ENCODE measurements around the gene NBEA.

DNA sequence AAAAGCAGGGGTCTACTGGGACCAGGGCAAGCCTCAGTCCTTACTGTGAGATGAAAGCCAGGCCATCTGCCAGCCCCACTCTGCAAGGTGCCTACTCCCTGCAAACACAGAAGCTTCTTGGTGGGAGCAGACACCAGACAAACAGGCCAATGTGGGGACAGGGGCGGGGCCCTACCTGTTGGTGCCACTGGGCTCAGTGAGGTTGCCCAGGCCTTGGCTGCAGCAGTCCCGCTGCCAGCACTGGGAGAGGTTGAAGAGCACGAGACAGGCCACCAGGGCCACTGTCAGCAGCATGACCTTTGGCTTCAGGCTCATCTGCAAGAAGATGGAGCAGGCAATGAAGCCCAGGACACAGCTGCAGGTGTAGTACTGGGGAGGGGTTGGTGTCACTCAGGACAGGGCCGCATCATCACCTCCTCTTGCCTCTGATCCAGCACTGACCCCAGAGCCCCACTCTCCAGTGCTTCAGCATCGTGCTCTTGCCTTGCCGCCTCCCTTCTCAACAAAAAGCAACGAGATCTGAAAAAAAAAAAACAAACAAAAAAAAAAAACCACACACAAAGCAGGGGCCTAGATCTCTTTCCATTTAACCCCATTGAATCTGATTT lies 72.6 kb downstream of the NBEA start:
- TF ChIP-seq, protein P1, sequence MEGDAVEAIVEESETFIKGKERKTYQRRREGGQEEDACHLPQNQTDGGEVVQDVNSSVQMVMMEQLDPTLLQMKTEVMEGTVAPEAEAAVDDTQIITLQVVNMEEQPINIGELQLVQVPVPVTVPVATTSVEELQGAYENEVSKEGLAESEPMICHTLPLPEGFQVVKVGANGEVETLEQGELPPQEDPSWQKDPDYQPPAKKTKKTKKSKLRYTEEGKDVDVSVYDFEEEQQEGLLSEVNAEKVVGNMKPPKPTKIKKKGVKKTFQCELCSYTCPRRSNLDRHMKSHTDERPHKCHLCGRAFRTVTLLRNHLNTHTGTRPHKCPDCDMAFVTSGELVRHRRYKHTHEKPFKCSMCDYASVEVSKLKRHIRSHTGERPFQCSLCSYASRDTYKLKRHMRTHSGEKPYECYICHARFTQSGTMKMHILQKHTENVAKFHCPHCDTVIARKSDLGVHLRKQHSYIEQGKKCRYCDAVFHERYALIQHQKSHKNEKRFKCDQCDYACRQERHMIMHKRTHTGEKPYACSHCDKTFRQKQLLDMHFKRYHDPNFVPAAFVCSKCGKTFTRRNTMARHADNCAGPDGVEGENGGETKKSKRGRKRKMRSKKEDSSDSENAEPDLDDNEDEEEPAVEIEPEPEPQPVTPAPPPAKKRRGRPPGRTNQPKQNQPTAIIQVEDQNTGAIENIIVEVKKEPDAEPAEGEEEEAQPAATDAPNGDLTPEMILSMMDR (IDR thresholded peaks at IDR 0.05), result no peak
- TF ChIP-seq POLR2A (IDR thresholded peaks at IDR 0.05), result no peak
